Karpas-422 (cell line): ENCODE data around the gene BCL11B. TPM values are rescaled to one million over a fixed set of nuclear protein-coding genes. Genes with fewer than 3 reads are reported as not detected.

Experiments
- DNase-seq: peaks from one replicate; pipeline ENCODE4 v3.0.0-alpha.2; 2015
- H2AFZ ChIP-seq: fragments of 200-600 bp; sonication (generic); 2 replicates; pipeline ENCODE4 v1.6.1; 2014; ENCODE audit warnings: antibody characterized with exemption, low read length, mixed read lengths
- H3K27ac ChIP-seq: fragments of 200-600 bp; sonication (generic); 2 replicates; pipeline ENCODE4 v1.5.1; 2014; ENCODE audit warnings: mild to moderate bottlenecking, low read length, moderate library complexity
- H3K27me3 ChIP-seq: fragments of 200-600 bp; sonication (generic); 2 replicates; pipeline ENCODE4 v1.6.1; 2014; ENCODE audit warnings: low read length, mixed read lengths
- H3K36me3 ChIP-seq: fragments of 200-600 bp; sonication (generic); 2 replicates; pipeline ENCODE4 v1.6.1; 2014; ENCODE audit warnings: low read length, mixed read lengths; ENCODE audit not compliant: insufficient read depth
- H3K4me1 ChIP-seq: fragments of 200-600 bp; sonication (generic); 2 replicates; pipeline ENCODE4 v1.6.1; 2014; ENCODE audit warnings: mild to moderate bottlenecking, low read length, mixed read lengths
- H3K4me2 ChIP-seq: fragments of 200-600 bp; sonication (generic); 2 replicates; pipeline ENCODE4 v1.6.1; 2014; ENCODE audit warnings: low read length, low read depth, mild to moderate bottlenecking; ENCODE audit not compliant: poor library complexity, severe bottlenecking
- H3K4me3 ChIP-seq: fragments of 200-600 bp; sonication (generic); 2 replicates; pipeline ENCODE4 v1.5.1; 2014; ENCODE audit warnings: mild to moderate bottlenecking, antibody characterized with exemption, low read length, mixed read lengths
- H3K79me2 ChIP-seq: fragments of 200-600 bp; sonication (generic); 2 replicates; pipeline ENCODE4 v1.6.1; 2014; ENCODE audit warnings: mild to moderate bottlenecking, low read length, mixed read lengths
- H3K9ac ChIP-seq: fragments of 200-600 bp; sonication (generic); 2 replicates; pipeline ENCODE4 v1.6.0; 2014; ENCODE audit warnings: low read length
- H3K9me2 ChIP-seq: fragments of 200-600 bp; sonication (generic), shearing (Covaris generic); replicated peaks from 2 replicates; pipeline ENCODE4 v1.6.0; 2014; ENCODE audit warnings: mild to moderate bottlenecking, low read length, moderate library complexity; ENCODE audit not compliant: insufficient read depth
- H3K9me3 ChIP-seq: fragments of 300-700, 200-600 bp; sonication (generic); 2 replicates; pipeline ENCODE4 v1.6.1; 2014; ENCODE audit warnings: low read length, mixed read lengths
- H4K20me1 ChIP-seq: fragments of 200-600 bp; sonication (generic); 2 replicates; pipeline ENCODE4 v1.6.1; 2014; ENCODE audit warnings: mild to moderate bottlenecking, antibody characterized with exemption, low read length, low read depth; ENCODE audit not compliant: insufficient read depth
- total RNA-seq: library from RNA; depleted of rRNA; stranded (reverse); fragments of >200 nt; shearing (Covaris generic); gene quantifications from 2 replicates; pipeline ENCODE4 v1.2.3, GENCODE V29; 2014; ENCODE audit warnings: low replicate concordance

BCL11B gene
- total RNA-seq, 1 experiment from 2014 or later = not detected

- DNase-seq = no peak
- Histone ChIP-seq H3K27me3 (no peaks in the 10 kb centered on the region), H3K9ac (no peak overlapping the region), H4K20me1 (no peaks in the 10 kb centered on the region), H3K27ac (no peak overlapping the region), H3K4me1 (no peaks in the 10 kb centered on the region), H3K9me3 (no peaks in the 10 kb centered on the region), H2AFZ (no peak overlapping the region), H3K36me3 (no peaks in the 10 kb centered on the region), H3K79me2 (no peaks in the 10 kb centered on the region), H3K4me3 (no peak overlapping the region), H3K4me2 (no peak overlapping the region), H3K9me2 (no peaks in the 10 kb centered on the region)
These were observed 95.6 kb downstream of the BCL11B start for GRCh38 chr14:99176156-99176945.

GRCh38 chr14:99175331-99176155, 96.5 kb downstream of the BCL11B start:
- no peak overlapping the region for H3K4me3 ChIP-seq
- no peak overlapping the region for H3K4me2 ChIP-seq
- no peaks in the 10 kb centered on the region for H3K4me1 ChIP-seq
- H3K27ac ChIP-seq = no peak overlapping the region
- no peaks in the 10 kb centered on the region for H3K9me2 ChIP-seq
- H2AFZ ChIP-seq = no peak overlapping the region
- no peaks in the 10 kb centered on the region for H3K27me3 ChIP-seq
- no peak for DNase-seq
- H3K79me2 ChIP-seq = no peaks in the 10 kb centered on the region
- no peaks in the 10 kb centered on the region for H4K20me1 ChIP-seq
- H3K9me3 ChIP-seq = no peaks in the 10 kb centered on the region
- H3K9ac ChIP-seq = no peak overlapping the region
- H3K36me3 ChIP-seq = no peaks in the 10 kb centered on the region

GRCh38 chr14:99174770-99175319, 97.2 kb downstream of the BCL11B start:
- Histone ChIP-seq H4K20me1 (no peaks in the 10 kb centered on the region), H3K4me1 (no peaks in the 10 kb centered on the region), H3K9me2 (no peaks in the 10 kb centered on the region), H2AFZ (no peak overlapping the region), H3K9me3 (no peaks in the 10 kb centered on the region), H3K27me3 (peaks cover 2% of the 10 kb centered on the region; the same call in 1 of the 2 replicates), H3K27ac (no peak overlapping the region), H3K9ac (no peak overlapping the region), H3K79me2 (no peaks in the 10 kb centered on the region), H3K36me3 (no peaks in the 10 kb centered on the region), H3K4me2 (no peak overlapping the region), H3K4me3 (no peak overlapping the region)
- no peak for DNase-seq

- DNase-seq = no peak
- Histone ChIP-seq H3K9me3 (no peaks in the 10 kb centered on the region), H4K20me1 (no peaks in the 10 kb centered on the region), H3K27ac (no peak overlapping the region), H3K27me3 (peaks cover 4% of the 10 kb centered on the region; the same call in 1 of the 2 replicates), H3K79me2 (no peaks in the 10 kb centered on the region), H3K4me2 (no peak overlapping the region), H3K4me3 (no peak overlapping the region), H3K4me1 (no peaks in the 10 kb centered on the region), H3K9me2 (no peaks in the 10 kb centered on the region), H2AFZ (no peak overlapping the region), H3K9ac (no peak overlapping the region), H3K36me3 (no peaks in the 10 kb centered on the region)
These were observed 97.8 kb downstream of the BCL11B start for GRCh38 chr14:99174081-99174769.

- no peak overlapping the region for H3K9ac ChIP-seq
- no peak for DNase-seq
- H3K36me3 ChIP-seq = no peaks in the 10 kb centered on the region
- H3K4me1 ChIP-seq = no peaks in the 10 kb centered on the region
- no peak overlapping the region for H2AFZ ChIP-seq
- no peak overlapping the region for H3K4me2 ChIP-seq
- no peaks in the 10 kb centered on the region for H3K9me3 ChIP-seq
- peaks cover 4% of the 10 kb centered on the region; the same call in 1 of the 2 replicates for H3K27me3 ChIP-seq
- no peaks in the 10 kb centered on the region for H3K9me2 ChIP-seq
- no peaks in the 10 kb centered on the region for H3K79me2 ChIP-seq
- H4K20me1 ChIP-seq = no peaks in the 10 kb centered on the region
- H3K4me3 ChIP-seq = no peak overlapping the region
- no peak overlapping the region for H3K27ac ChIP-seq
These were observed 98.5 kb downstream of the BCL11B start for GRCh38 chr14:99173506-99173905.

GRCh38 chr14:99173086-99173485, 98.9 kb downstream of the BCL11B start:
- H3K4me2 ChIP-seq = no peak overlapping the region
- H2AFZ ChIP-seq = no peak overlapping the region
- no peaks in the 10 kb centered on the region for H3K4me1 ChIP-seq
- H3K9ac ChIP-seq = no peak overlapping the region
- no peaks in the 10 kb centered on the region for H3K36me3 ChIP-seq
- no peaks in the 10 kb centered on the region for H4K20me1 ChIP-seq
- peaks cover 4% of the 10 kb centered on the region; the same call in 1 of the 2 replicates for H3K27me3 ChIP-seq
- H3K79me2 ChIP-seq = no peaks in the 10 kb centered on the region
- H3K4me3 ChIP-seq = no peak overlapping the region
- DNase-seq = no peak
- no peaks in the 10 kb centered on the region for H3K9me2 ChIP-seq
- no peaks in the 10 kb centered on the region for H3K9me3 ChIP-seq
- H3K27ac ChIP-seq = no peak overlapping the region

- H3K27me3 ChIP-seq = peaks cover 4% of the 10 kb centered on the region; the same call in 1 of the 2 replicates
- no peak for DNase-seq
These were observed 100.6 kb downstream of the BCL11B start for GRCh38 chr14:99171396-99171795.

More at GRCh38 chr14:99171396-99171795, 100.6 kb downstream of the BCL11B start:
- Histone ChIP-seq H3K79me2 (no peaks in the 10 kb centered on the region), H3K4me2 (no peak overlapping the region), H3K4me3 (no peak overlapping the region), H3K27ac (no peak overlapping the region), H3K9ac (no peak overlapping the region), H3K9me2 (no peaks in the 10 kb centered on the region), H3K4me1 (no peaks in the 10 kb centered on the region), H2AFZ (no peak overlapping the region), H3K36me3 (no peaks in the 10 kb centered on the region), H3K9me3 (no peaks in the 10 kb centered on the region), H4K20me1 (no peaks in the 10 kb centered on the region)
